Measurements from ENCODE around the gene SLAIN2.

Gene SLAIN2

GRCh38 chr4:48332661-48333060 is 8.7 kb upstream of the SLAIN2 start:
- Histone ChIP-seq H3K27ac (peak overlapping the region in 11 of 21 experiments; percentile 11 to 82 (median 65)), H3K4me3 (no peak overlapping the region)

DNA sequence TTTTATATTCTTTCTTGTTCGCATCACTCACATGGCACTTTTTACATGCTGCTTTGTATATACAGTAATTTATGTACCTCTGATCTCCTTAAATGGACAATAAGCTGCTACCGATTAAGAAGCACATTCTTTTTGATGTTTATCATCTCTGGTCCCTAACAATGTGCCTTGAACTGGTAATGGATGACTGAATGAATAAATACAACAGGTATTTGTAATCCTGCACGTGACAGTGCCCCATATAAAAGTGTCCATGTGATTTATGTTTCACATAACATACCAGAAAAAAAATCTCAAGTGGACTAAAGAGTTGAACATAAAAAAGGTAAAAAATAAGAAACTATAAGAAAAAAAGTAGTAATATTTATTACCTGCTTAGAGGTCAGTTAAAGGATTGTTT is 7.7 kb upstream of the SLAIN2 start:
- H3K4me3 ChIP-seq: no peak overlapping the region
- peak overlapping the region in 5 of 21 experiments; percentile 9 to 75 (median 39) for H3K27ac ChIP-seq

DNA sequence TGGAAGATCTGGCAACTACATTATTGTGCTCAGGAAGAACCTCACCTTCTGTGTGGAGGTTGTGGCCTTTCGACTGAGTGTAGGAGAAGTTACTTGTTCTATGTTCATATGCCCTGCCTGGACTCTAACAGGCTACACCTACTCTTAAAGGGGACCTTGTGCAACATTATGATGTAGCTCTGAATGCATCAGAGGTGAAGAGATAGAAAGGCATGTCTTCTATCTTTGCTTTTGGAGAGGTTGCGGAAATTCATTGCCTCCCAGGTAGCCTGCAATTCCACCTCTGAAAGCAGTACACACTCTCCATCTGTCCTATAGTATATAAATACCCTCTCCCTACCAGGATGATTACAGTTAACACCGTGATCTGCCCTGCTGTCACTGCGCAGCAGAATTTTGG is 7.1 kb upstream of the SLAIN2 start:
- H3K4me3 ChIP-seq: no peak overlapping the region
- H3K27ac ChIP-seq: peak overlapping the region in 5 of 21 experiments; percentile 15 to 75 (median 39)

- H3K27ac ChIP-seq: peak overlapping the region in 5 of 21 experiments; percentile 15 to 41 (median 29)
- no peak overlapping the region for H3K4me3 ChIP-seq
Measured at GRCh38 chr4:48334900-48335384, 6.4 kb upstream of the SLAIN2 start.

DNA sequence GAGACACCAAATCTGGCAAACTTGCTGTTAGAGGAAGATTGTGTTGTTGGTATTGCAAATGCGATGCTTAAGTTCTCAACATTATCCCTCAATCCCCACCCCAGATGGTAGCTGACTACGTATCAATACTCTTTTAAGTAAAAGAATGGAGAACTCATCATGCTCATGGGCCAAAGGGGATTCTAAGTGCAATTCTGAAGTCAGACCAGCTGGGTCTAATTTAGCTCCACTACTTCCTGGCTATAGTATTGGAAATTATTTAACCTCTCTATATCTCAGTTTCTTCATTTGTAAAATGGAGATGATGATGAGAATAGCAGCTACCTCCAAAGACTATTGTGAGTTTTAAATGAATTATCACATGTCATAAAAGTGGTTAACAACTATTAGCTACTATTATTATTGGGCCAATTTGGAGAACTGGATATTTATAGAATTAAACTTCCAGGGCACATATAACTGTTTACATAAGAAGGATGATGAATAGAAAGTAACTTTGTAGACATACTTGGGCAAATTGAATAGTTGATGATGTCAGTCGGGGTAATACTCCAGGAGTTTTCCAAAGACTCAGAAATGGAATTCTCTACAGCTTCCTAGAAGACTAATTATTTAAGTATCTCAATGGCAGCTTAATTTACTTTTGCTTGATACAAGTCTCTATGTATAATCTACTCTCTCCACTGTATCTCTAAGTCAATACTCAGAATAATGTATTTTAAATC is 5.0 kb upstream of the SLAIN2 start:
- Histone ChIP-seq H3K4me3 (no peak overlapping the region), H3K27ac (peak overlapping the region in 8 of 21 experiments; percentile 36 to 99 (median 72))

DNA sequence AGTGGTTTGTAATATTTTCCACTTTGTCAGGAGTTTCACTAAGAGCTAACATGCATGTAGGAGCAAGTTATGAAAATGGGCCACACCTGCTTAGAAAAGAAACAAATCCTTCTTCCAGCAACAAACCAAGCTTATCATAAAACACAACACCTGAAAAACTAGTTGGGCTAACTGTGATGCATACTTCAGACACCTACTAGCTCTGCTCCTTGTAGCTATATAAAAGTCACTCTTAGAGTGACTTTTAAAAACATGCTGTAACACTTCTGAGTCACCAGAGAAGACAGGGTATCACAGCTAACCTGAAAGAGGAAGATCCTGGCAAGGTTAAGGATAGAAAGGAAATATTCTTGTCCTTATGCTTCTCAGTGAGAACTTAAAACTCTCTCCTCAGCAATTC is 3.6 kb upstream of the SLAIN2 start:
- H3K4me3 ChIP-seq: no peak overlapping the region
- H3K27ac ChIP-seq: peak overlapping the region in 15 of 21 experiments; percentile 23 to 99 (median 66)

DNA sequence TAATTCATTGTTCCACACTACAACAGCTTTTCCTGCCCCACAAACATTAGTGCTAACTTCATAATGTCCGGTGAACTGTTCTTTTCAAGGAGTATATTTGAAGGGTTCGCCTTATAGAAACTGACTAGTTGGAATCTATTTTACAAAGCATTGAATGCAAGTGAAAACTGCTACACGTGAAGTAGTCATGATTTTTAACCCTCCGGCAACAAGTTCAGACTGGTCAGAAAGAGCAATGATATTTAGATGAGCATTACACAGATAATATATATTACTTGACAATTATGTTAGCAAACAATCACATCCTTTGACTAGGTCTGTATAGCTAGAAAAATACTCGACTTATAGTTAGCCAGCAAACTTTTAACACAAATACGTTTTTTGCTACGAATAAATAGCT is 1.7 kb upstream of the SLAIN2 start:
- Histone ChIP-seq H3K4me3 (no peak overlapping the region), H3K27ac (peak overlapping the region in 15 of 21 experiments; percentile 62 to 99 (median 96))

DNA sequence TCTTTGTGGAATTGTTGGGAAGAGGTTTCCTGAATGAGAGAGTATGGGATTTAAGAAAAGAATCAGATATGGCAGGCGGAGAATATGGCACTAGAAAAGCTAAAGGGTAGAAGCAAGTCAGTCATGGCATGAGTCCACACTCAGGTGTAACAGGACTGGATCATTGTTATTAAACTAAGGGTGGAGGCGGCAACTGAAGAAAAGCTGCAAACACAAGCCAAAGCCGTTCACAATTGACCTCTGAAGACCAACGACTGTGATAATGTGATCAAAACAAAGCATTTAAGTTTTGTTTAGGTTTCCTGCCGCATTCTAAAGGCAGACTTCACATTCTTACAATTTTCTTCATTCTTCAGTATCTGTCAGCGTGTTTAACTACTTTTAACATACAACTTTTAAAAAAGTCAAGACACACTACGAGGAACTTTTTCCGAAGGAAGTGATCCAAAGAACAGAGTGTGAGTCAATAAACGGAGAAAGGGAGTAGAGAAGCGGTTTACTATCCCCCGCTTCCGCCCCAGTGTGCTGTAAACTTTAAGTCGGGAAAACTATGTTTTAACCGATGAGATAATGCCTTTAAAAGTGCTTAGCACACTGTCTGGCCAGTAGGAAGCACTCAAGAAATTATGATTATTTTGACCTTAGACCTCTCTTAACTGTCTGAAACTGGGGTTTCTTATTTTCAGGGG is 909 bp upstream of the SLAIN2 start:
- peak overlapping the region; percentile 1 to 99 (median 96) for H3K27ac ChIP-seq
- H3K4me3 ChIP-seq: peak overlapping the region; percentile 66 to 98 (median 90)

GRCh38 chr4:48341776-48342605 is 662 bp downstream of the SLAIN2 start:
- peak overlapping the region; percentile 89 to 100 (median 98) for H3K27ac ChIP-seq

DNA sequence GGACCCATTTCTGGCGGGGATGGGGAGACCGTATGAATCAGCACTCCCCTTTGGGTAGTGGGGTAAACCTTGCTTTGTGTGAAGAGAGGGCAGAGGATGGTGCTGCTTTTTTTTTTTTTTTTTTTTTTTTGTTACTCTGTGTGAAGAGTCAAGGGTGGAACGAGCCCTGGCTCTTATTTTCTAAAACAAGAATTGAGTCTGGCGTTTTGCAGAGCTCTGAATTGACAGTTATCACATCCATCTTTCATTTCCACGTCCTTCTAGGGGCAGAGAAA is 1.2 kb downstream of the SLAIN2 start:
- Histone ChIP-seq H3K4me3 (peak overlapping the region; percentile 66 to 98 (median 90)), H3K27ac (peak overlapping the region in 19 of 21 experiments; percentile 89 to 100 (median 98))

More at GRCh38 chr4:48341776-48342605, 662 bp downstream of the SLAIN2 start:
- peak overlapping the region; percentile 66 to 98 (median 90) for H3K4me3 ChIP-seq

- H3K4me3 ChIP-seq: peak overlapping the region; percentile 66 to 98 (median 90)
- peak overlapping the region in 9 of 21 experiments; percentile 25 to 99 (median 91) for H3K27ac ChIP-seq
Measured at GRCh38 chr4:48343035-48343434, 1.7 kb downstream of the SLAIN2 start.

GRCh38 chr4:48343551-48343950 is 2.2 kb downstream of the SLAIN2 start:
- H3K27ac ChIP-seq: peak overlapping the region in 5 of 21 experiments; percentile 25 to 98 (median 36)
- peak overlapping the region in 4 of 7 experiments; percentile 2 to 93 (median 78) for H3K4me3 ChIP-seq

GRCh38 chr4:48345542-48345941 is 4.2 kb downstream of the SLAIN2 start:
- H3K4me3 ChIP-seq: no peak overlapping the region
- no peak overlapping the region for H3K27ac ChIP-seq

- Histone ChIP-seq H3K27ac (no peak overlapping the region), H3K4me3 (no peak overlapping the region)
Measured at GRCh38 chr4:48346594-48346993, 5.3 kb downstream of the SLAIN2 start.

- H3K27ac ChIP-seq: no peak overlapping the region
- H3K4me3 ChIP-seq: no peak overlapping the region
Measured at GRCh38 chr4:48347282-48347921, 6.1 kb downstream of the SLAIN2 start.

GRCh38 chr4:48350871-48351270 is 9.5 kb downstream of the SLAIN2 start:
- no peak overlapping the region for H3K4me3 ChIP-seq
- H3K27ac ChIP-seq: no peak overlapping the region

DNA sequence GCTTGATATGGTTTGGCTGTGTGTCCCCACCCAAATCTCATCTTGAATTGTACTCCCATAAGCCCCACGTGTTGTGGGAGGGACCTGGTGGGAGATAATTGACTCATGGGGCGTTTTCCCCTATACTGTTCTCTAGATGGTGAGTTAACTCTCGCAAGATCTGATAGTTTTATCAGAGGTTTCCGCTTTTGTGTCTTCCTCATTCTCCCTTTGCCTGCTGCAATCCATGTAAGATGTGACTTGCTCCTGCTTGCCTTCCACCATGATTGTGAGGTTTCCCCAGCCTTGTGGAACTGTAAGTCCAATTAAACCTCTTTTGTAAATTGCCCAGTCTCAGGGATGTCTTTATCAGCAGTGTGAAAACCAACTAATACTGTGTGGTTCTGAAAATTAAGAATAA is 11.5 kb downstream of the SLAIN2 start:
- H3K4me3 ChIP-seq: no peak overlapping the region
- no peak overlapping the region for H3K27ac ChIP-seq

GRCh38 chr4:48356355-48356754 is 15.0 kb downstream of the SLAIN2 start:
- no peak overlapping the region for H3K27ac ChIP-seq
- no peak overlapping the region for H3K4me3 ChIP-seq

DNA sequence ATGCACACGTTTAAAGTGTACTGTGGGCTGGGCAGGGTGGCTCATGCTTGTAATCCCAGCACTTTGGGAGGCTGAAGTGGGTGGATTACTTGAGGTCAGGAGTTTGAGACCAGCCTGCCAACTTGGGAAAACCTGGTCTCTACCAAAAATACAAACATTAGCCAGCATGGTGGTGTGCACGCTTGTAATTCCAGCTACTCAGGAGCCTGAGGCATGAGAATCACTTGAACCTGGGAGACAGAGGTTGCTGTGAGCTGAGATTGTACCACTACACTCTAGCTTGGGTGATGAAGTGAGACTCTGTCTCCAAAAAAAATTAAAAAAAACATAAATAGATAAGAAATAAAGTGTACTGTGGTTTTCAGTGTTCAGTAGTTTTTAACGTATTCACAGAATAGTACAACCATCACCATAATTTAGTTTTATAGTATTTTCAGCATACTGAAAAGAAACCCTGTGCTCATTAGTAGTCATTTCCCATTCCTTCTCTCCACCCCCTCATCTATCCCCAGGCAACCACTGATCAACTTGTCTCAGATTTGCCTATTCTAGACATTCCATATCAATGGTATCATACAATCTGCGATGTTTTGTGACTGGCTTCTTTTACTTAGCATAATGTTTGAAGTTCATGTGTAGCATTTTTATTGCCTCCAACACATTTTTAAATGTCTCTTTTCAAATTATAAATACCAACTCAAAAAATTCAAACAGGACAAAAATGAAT is 19.1 kb downstream of the SLAIN2 start:
- Histone ChIP-seq H3K4me3 (no peak overlapping the region), H3K27ac (peak overlapping the region in 8 of 21 experiments; percentile 2 to 67 (median 34))
